Thyroid gland (tissue), 4 donors: Measurements from ENCODE around the gene MTA2.

Experiments used
- CTCF ChIP-seq, 6 experiments: fragments of 200-600 bp in 3 of 6; fragments of 450-650 bp in 3 of 6; sonication (generic) in 3 of 6; IDR thresholded peaks; one replicate each; pipeline ENCODE4 v1.5.1; 2016 to 2019; ENCODE audit warnings: antibody characterized with exemption in 6 of 6, mild to moderate bottlenecking in 2 of 6, inconsistent platforms in 1 of 6, moderate library complexity in 1 of 6
- POLR2A ChIP-seq, 2 donors: fragments of 450-650 bp; IDR thresholded peaks; one replicate each; pipeline ENCODE4 v1.6.1; 2017; ENCODE audit warnings: antibody characterized with exemption in 2 of 2, mild to moderate bottlenecking in 2 of 2, moderate library complexity in 1 of 2

- no peak for TF ChIP-seq CTCF (IDR thresholded peaks at IDR 0.05)
- TF ChIP-seq POLR2A (IDR thresholded peaks at IDR 0.05): no peak
Measured at GRCh38 chr11:62632492-62632891, 30.8 kb upstream of the MTA2 start.
